ENCODE measurements around the gene RAI2. TPM values are rescaled to one million over a fixed set of nuclear protein-coding genes. Genes with fewer than 3 reads are reported as not detected.

The RAI2 gene
- total RNA-seq, 4 donors from 2014 or later = 21.7 to 35.4 (median 26.8) TPM

GRCh38 chrX:17767734-17768133 is 93.4 kb downstream of the RAI2 start:
- ATAC-seq = no peak
- H3K36me3 ChIP-seq = no peaks in the 10 kb centered on the region
- H3K4me1 ChIP-seq = no peaks in the 10 kb centered on the region
- WGBS, 2 donors (ENCODE audit: low coverage in 1 of 2) = 44% methylated on average over 1 of the region's 1 CpG; no CpG with 5 or more reads in 1 of the 2 donors
- TF ChIP-seq CTCF (IDR thresholded peaks at IDR 0.05) (no peak), EP300 (IDR thresholded peaks at IDR 0.05) (no peak), POLR2A (IDR thresholded peaks at IDR 0.05) (no peak), POLR2AphosphoS5 (IDR thresholded peaks at IDR 0.05) (no peak)
- H3K27ac ChIP-seq = no peak overlapping the region
- H3K27me3 ChIP-seq = no peaks in the 10 kb centered on the region
- no peak overlapping the region for H3K4me3 ChIP-seq
- no peaks in the 10 kb centered on the region for H3K9me3 ChIP-seq

- Histone ChIP-seq H3K9me3 (no peaks in the 10 kb centered on the region), H3K27ac (no peak overlapping the region), H3K27me3 (no peaks in the 10 kb centered on the region), H3K4me3 (no peak overlapping the region), H3K36me3 (no peaks in the 10 kb centered on the region), H3K4me1 (no peaks in the 10 kb centered on the region)
- 80 to 100% methylated on average over 1 of the region's 1 CpG for WGBS, 2 donors (ENCODE audit: low coverage in 1 of 2)
- ATAC-seq = no peak
- TF ChIP-seq EP300 (IDR thresholded peaks at IDR 0.05) (no peak), CTCF (IDR thresholded peaks at IDR 0.05) (no peak), POLR2A (IDR thresholded peaks at IDR 0.05) (no peak), POLR2AphosphoS5 (IDR thresholded peaks at IDR 0.05) (no peak)
Measured at GRCh38 chrX:17759990-17760389, 101.1 kb downstream of the RAI2 start.

GRCh38 chrX:17758382-17758781 is 102.7 kb downstream of the RAI2 start:
- Histone ChIP-seq H3K4me1 (no peaks in the 10 kb centered on the region), H3K36me3 (peaks cover 0 to 10% of the 10 kb centered on the region in 2 donors), H3K4me3 (no peak overlapping the region), H3K27me3 (no peaks in the 10 kb centered on the region), H3K27ac (no peak overlapping the region), H3K9me3 (no peaks in the 10 kb centered on the region)
- TF ChIP-seq EP300 (IDR thresholded peaks at IDR 0.05) = no peak
- TF ChIP-seq POLR2A (IDR thresholded peaks at IDR 0.05) = no peak
- no peak for TF ChIP-seq POLR2AphosphoS5 (IDR thresholded peaks at IDR 0.05)
- no peak for TF ChIP-seq CTCF (IDR thresholded peaks at IDR 0.05)
- no peak for ATAC-seq
- WGBS, 2 donors (ENCODE audit: low coverage in 1 of 2) = 70 to 91% methylated on average over 1 of the region's 2 CpGs

- H3K36me3 ChIP-seq = peaks cover 0 to 40% of the 10 kb centered on the region in 2 donors
- no peak for ATAC-seq
- H3K4me3 ChIP-seq = no peak overlapping the region
- WGBS, 2 donors (ENCODE audit: low coverage in 1 of 2) = 71 to 88% methylated on average over 3 of the region's 3 CpGs
- H3K9me3 ChIP-seq = no peaks in the 10 kb centered on the region
- TF ChIP-seq POLR2AphosphoS5 (IDR thresholded peaks at IDR 0.05) (no peak), POLR2A (IDR thresholded peaks at IDR 0.05) (no peak), EP300 (IDR thresholded peaks at IDR 0.05) (no peak), CTCF (IDR thresholded peaks at IDR 0.05) (no peak)
- peaks cover 0 to under 1% (median 0%) of the 10 kb centered on the region in 3 donors for H3K4me1 ChIP-seq
- no peak overlapping the region for H3K27ac ChIP-seq
- H3K27me3 ChIP-seq = no peaks in the 10 kb centered on the region
Measured at GRCh38 chrX:17750436-17750835, 110.7 kb downstream of the RAI2 start.

Other genes starting within 250 kb of the RAI2 start
- gene SCML1, start 123.8 kb downstream of the RAI2 start, total RNA-seq = 10 to 100 TPM in 2 of 4 donors, 1 to 10 TPM in 2; 3.4 to 12.4 (median 7.8) TPM